BLaER1 (cell line): ENCODE data around the gene PPP2R5B.

Experiments used
- H3K27ac ChIP-seq: shearing (Covaris generic); formaldehyde crosslinking; 2 replicates; pipeline ENCODE4 v1.8.1; 2022
- H3K27me3 ChIP-seq: shearing (Covaris generic); formaldehyde crosslinking; 2 replicates; pipeline ENCODE4 v1.8.1; 2022
- H3K36me3 ChIP-seq: shearing (Covaris generic); formaldehyde crosslinking; 2 replicates; pipeline ENCODE4 v1.8.1; 2022
- H3K4me1 ChIP-seq: shearing (Covaris generic); formaldehyde crosslinking; 2 replicates; pipeline ENCODE4 v1.8.1; 2022
- H3K4me2 ChIP-seq: shearing (Covaris generic); formaldehyde crosslinking; 2 replicates; pipeline ENCODE4 v1.8.1; 2022
- H3K4me3 ChIP-seq: shearing (Covaris generic); formaldehyde crosslinking; 2 replicates; pipeline ENCODE4 v1.8.1; 2022
- H3K9ac ChIP-seq: shearing (Covaris generic); formaldehyde crosslinking; 2 replicates; pipeline ENCODE4 v1.8.1; 2022
- H3K9me3 ChIP-seq: shearing (Covaris generic); formaldehyde crosslinking; 2 replicates; pipeline ENCODE4 v1.8.1; 2022
- H4K20me1 ChIP-seq: shearing (Covaris generic); formaldehyde crosslinking; 2 replicates; pipeline ENCODE4 v1.8.1; 2022
- Cebpa-rat ChIP-seq: shearing (Covaris generic); IDR thresholded peaks from 2 replicates; pipeline ENCODE4 v1.8.1; 2022

Gene PPP2R5B

DNA sequence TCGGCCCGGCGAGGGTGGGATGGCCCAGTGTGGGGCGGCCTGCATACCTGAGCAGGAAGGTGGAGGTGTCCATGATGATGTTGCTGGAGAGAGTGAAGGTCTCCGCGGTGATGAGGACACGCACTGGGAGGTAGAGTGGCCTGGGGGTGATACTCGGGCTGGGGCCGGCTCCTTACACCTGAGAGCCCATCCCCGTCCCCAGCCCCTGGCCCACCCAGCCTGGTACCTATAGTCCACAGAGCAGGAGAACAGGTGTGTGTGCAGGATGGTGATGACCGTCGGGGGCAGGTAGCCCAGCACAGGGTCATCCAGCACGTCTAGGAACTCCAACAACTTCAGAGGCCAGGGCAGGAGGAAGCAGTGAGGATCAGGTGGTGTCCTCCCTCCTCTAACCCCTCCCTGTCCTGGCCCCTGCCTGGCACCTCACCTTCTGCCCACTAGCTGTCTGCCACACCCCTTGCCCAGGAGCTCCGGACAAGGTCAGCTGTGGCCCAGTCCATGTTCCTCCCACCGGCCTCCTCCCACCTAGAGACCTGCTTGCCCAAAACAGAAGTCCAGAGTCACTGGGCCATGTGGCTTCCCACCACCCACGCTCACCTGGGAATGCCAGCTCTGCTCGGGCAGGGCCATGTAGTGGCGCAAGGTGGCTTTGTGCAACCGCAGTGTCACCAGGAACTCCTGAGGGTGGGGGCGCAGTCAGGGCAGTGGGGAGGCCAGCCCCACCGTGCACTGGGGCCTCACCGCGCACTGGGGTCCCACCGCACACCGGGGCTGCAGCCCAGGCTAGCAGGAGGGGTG lies 18.8 kb upstream of the PPP2R5B start:
- no peaks in the 10 kb centered on the region for H4K20me1 ChIP-seq
- H3K27ac ChIP-seq: no peak overlapping the region
- no peak overlapping the region for H3K4me3 ChIP-seq
- H3K27me3 ChIP-seq: no peaks in the 10 kb centered on the region
- peaks cover 95% of the 10 kb centered on the region for H3K36me3 ChIP-seq
- TF ChIP-seq Cebpa-rat: no peak
- H3K9ac ChIP-seq: no peak overlapping the region
- H3K4me2 ChIP-seq: no peak overlapping the region
- H3K9me3 ChIP-seq: no peaks in the 10 kb centered on the region
- no peaks in the 10 kb centered on the region for H3K4me1 ChIP-seq

GRCh38 chr11:64906314-64906635 lies 18.2 kb upstream of the PPP2R5B start:
- no peak for TF ChIP-seq Cebpa-rat
- Histone ChIP-seq H3K4me1 (peaks cover under 1% of the 10 kb centered on the region; the same call in 1 of the 2 replicates), H3K9me3 (no peaks in the 10 kb centered on the region), H3K4me3 (no peak overlapping the region), H3K9ac (no peak overlapping the region), H3K27me3 (no peaks in the 10 kb centered on the region), H4K20me1 (no peaks in the 10 kb centered on the region), H3K27ac (no peak overlapping the region), H3K36me3 (peaks cover 95% of the 10 kb centered on the region), H3K4me2 (no peak overlapping the region)

DNA sequence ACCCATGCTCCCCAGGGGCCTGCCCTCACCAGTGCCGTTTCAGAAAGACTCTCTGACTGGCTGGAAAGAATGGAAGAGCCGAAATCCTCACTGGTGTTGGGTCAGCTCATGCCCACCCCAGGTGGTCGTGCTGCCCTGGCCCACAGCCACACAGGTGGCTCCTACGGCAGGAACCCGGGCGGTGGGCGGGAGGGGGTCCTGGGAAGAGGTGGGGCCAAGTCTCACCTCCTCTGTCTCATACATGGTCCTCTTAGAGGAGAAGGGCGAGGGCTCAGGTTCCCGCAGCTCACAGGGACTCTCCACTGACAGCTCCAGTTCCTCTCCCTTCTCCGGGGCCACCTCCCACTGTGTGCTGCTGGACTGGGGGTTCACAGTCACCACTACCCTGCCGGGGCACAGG lies 15.7 kb upstream of the PPP2R5B start:
- peaks cover 9% of the 10 kb centered on the region for H3K4me1 ChIP-seq
- H3K27me3 ChIP-seq: no peaks in the 10 kb centered on the region
- H3K4me3 ChIP-seq: no peak overlapping the region
- no peak overlapping the region for H3K9ac ChIP-seq
- TF ChIP-seq Cebpa-rat: no peak
- H3K4me2 ChIP-seq: no peak overlapping the region
- H3K27ac ChIP-seq: no peak overlapping the region
- no peaks in the 10 kb centered on the region for H3K9me3 ChIP-seq
- H4K20me1 ChIP-seq: no peaks in the 10 kb centered on the region
- H3K36me3 ChIP-seq: peaks cover 100% of the 10 kb centered on the region

DNA sequence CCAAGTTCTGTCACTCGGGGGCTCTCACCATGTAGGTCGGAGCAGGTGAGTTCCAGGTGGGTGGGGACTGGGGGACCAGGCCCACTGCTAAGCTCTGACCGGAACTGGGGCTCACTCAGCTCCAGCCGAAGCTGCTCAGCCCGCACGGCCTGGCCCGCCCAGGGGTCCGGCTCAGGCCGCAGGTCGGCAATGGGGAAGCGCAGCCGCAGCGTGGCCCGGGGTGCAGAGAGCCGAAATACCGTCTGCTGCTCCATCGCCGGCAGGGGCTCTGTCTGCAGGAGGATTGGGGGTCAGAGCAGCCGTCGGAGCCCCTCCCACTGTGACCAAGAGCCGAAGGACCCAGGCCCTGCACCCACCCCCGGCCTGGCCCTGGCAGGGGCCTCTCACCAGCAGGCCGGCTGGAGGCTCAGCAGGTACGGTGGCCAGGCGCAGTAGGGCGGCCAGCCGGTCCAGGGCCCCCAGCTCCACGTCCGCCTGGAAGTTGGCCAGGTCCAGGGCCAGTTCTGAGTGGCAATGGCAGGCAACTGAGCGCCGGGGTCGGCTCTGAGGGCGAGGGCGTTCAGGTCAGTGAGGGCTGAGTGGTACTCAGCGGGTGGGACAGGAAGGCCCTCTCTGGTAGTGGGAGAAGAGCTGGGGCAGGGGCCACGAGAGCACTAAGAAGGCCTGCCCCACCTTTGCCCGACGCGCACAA lies 14.7 kb upstream of the PPP2R5B start:
- no peaks in the 10 kb centered on the region for H3K9me3 ChIP-seq
- TF ChIP-seq Cebpa-rat: no peak
- peaks cover 97% of the 10 kb centered on the region for H3K36me3 ChIP-seq
- no peak overlapping the region for H3K9ac ChIP-seq
- no peak overlapping the region for H3K27ac ChIP-seq
- no peak overlapping the region for H3K4me2 ChIP-seq
- no peaks in the 10 kb centered on the region for H3K27me3 ChIP-seq
- H3K4me3 ChIP-seq: no peak overlapping the region
- no peaks in the 10 kb centered on the region for H4K20me1 ChIP-seq
- peaks cover 9% of the 10 kb centered on the region for H3K4me1 ChIP-seq

DNA sequence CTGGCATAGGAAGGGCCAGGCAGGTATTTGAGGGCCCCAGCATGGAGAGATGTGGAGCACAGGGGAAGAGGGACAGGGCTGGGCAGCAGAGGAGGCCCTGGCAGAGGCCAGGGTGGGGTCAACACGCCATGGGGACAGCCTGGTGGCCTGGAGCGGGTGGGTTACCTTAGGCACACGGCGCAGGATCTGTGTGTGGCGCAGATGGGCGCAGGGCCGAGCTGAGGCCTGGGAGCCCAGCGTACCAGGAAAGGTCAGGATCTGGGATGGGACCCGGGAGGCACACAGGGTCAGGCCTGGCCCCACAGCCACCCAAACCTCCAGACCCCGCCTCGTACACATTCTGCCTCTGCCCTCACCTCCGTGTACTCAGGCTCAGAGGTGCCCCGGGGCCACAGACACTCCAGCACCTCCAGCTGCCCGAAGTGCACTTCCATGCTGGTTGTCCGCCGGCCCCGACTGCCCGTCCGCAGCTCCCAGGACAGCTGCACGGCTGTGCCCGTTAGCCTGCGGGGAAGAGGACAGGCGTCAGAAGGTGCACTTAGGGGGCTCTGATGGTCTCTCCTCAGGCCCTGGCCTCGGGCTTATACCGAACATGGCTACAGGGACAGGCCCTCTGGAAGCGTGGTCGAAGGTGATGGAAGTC lies 13.9 kb upstream of the PPP2R5B start:
- peaks cover 5% of the 10 kb centered on the region; the same call in 1 of the 2 replicates for H4K20me1 ChIP-seq
- no peak overlapping the region for H3K27ac ChIP-seq
- peaks cover 90% of the 10 kb centered on the region for H3K36me3 ChIP-seq
- no peaks in the 10 kb centered on the region for H3K27me3 ChIP-seq
- H3K9ac ChIP-seq: peak overlapping the region; percentile 15; the same call in 1 of the 2 replicates
- peaks cover 15% of the 10 kb centered on the region for H3K4me1 ChIP-seq
- H3K4me3 ChIP-seq: no peak overlapping the region
- no peak for TF ChIP-seq Cebpa-rat
- H3K4me2 ChIP-seq: no peak overlapping the region
- H3K9me3 ChIP-seq: no peaks in the 10 kb centered on the region

DNA sequence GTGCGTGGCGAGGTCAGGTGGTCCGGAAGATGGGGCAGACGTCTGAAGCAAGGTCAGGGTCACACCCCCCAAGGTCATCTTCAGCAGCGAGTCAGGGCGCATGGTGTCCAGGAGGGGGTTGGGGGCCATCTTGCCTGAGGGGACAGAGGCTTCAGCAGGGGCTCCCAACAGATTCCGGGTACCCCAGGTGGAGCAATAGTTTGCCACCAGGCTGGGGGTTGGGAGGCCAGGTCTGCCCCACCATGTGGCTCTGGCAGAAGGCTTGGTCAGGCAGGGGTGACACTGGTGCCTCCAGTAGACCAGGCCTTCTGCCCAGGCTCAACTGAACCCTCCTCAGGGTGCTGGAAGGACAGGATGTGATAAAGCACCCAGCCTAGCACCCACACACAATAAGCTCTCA lies 13.3 kb upstream of the PPP2R5B start:
- TF ChIP-seq Cebpa-rat: no peak
- Histone ChIP-seq H4K20me1 (peaks cover 11% of the 10 kb centered on the region; the same call in 1 of the 2 replicates), H3K27me3 (no peaks in the 10 kb centered on the region), H3K4me1 (peaks cover 21% of the 10 kb centered on the region), H3K36me3 (peaks cover 84% of the 10 kb centered on the region), H3K4me2 (no peak overlapping the region), H3K9ac (0 out of 2 replicates have a peak overlapping the region, but pooled peaks have one; percentile 50), H3K9me3 (no peaks in the 10 kb centered on the region), H3K4me3 (no peak overlapping the region), H3K27ac (0 out of 2 replicates have a peak overlapping the region, but pooled peaks have one; percentile 64)

DNA sequence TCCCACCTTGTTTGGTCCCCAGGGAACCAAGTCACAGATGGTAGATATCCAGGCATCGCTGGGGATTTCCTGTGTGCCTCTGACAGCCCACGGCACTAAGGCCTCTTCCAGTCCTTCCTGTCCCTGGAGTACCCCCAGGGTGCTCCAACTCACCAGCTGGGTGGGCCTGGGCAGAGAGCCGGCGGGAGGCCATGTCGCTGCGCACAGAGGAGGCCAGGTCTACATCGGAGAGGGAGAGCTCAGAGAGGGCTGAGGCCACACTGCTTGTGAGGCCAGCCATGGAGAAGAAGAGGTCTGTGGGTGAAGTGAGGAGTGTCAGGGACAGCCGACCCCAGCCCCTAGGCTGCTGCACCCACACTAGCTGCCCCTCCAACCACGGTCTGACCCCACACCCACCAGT lies 12.8 kb upstream of the PPP2R5B start:
- H3K4me1 ChIP-seq: peaks cover 24% of the 10 kb centered on the region
- H3K9ac ChIP-seq: peak overlapping the region; percentile 50; the same call in 1 of the 2 replicates
- no peaks in the 10 kb centered on the region for H3K9me3 ChIP-seq
- H3K4me3 ChIP-seq: no peak overlapping the region
- TF ChIP-seq Cebpa-rat: no peak
- H3K27ac ChIP-seq: peak overlapping the region; percentile 64; the same call in 1 of the 2 replicates
- H3K27me3 ChIP-seq: no peaks in the 10 kb centered on the region
- H4K20me1 ChIP-seq: peaks cover 16% of the 10 kb centered on the region; the same call in 1 of the 2 replicates
- H3K4me2 ChIP-seq: no peak overlapping the region
- H3K36me3 ChIP-seq: peaks cover 78% of the 10 kb centered on the region

GRCh38 chr11:64913171-64913727 lies 11.2 kb upstream of the PPP2R5B start:
- Histone ChIP-seq H3K36me3 (peaks cover 63% of the 10 kb centered on the region), H3K27ac (no peak overlapping the region), H4K20me1 (peaks cover 19% of the 10 kb centered on the region; the same call in 1 of the 2 replicates), H3K9me3 (no peaks in the 10 kb centered on the region), H3K4me1 (peaks cover 32% of the 10 kb centered on the region), H3K9ac (no peak overlapping the region), H3K4me2 (no peak overlapping the region), H3K27me3 (no peaks in the 10 kb centered on the region), H3K4me3 (no peak overlapping the region)
- TF ChIP-seq Cebpa-rat: no peak

DNA sequence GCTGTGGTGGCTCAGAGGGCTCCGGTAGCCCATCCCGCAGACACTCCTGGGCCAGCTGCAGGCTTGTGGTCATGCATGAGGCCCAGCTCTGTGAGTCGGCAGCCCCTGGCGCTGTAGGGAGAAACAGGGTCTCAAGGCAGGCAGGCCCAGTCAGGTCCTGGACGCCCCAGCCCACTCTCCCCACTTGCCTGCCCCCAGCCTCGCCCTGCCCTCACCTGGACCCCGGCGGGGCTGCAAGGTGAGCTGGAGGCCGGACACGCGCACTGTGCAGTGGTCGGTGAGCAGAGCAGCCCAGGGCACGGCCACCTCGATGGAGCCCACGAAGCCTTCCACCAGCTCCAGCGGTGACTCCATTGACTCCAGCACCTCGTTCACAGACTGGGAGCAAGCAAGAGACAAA lies 10.4 kb upstream of the PPP2R5B start:
- Histone ChIP-seq H4K20me1 (peaks cover 19% of the 10 kb centered on the region; the same call in 1 of the 2 replicates), H3K4me1 (peaks cover 40% of the 10 kb centered on the region), H3K9me3 (no peaks in the 10 kb centered on the region), H3K4me2 (no peak overlapping the region), H3K9ac (0 out of 2 replicates have a peak overlapping the region, but pooled peaks have one; percentile 18), H3K27ac (no peak overlapping the region), H3K4me3 (no peak overlapping the region), H3K27me3 (no peaks in the 10 kb centered on the region), H3K36me3 (peaks cover 54% of the 10 kb centered on the region)
- no peak for TF ChIP-seq Cebpa-rat
